CD4-positive, alpha-beta T cell (primary cell): ENCODE data around the gene KRTAP5-5. TPM values are rescaled to one million over a fixed set of nuclear protein-coding genes. Genes with fewer than 3 reads are reported as not detected.
A peak's percentile ranks its signal among the peaks of the same experiment; 100 is the strongest.

Experiments
- ATAC-seq: fragments of 200-7000 bp; cut with Tn5 transposase; one replicate; pipeline ENCODE4 v1.10.0; 2022; ENCODE audit warnings: mild to moderate bottlenecking; ENCODE audit not compliant: poor library complexity
- CTCF ChIA-PET: fragments of 350-600 bp; sonication (Branson Sonifier 250); formaldehyde crosslinking; loops from one replicate; lab custom pipeline; 2021; ENCODE audit warnings: antibody characterized with exemption, inconsistent platforms; lab: Charles Lee
- POLR2A ChIA-PET: fragments of 350-600 bp; sonication (Branson Sonifier 250); formaldehyde crosslinking; loops from one replicate; lab custom pipeline; 2021; ENCODE audit warnings: antibody characterized with exemption, inconsistent platforms; lab: Charles Lee
- DNase-seq, 14 experiments: peaks; one replicate each; pipeline ENCODE4 v3.0.0-alpha.2; 2013 to 2020; ENCODE audit warnings: mixed read lengths in 2 of 14
- H3K27ac ChIP-seq, 2 donors: one replicate each; pipeline versions ENCODE4 v1.5.1 to v1.7.0; 2013; ENCODE audit warnings: low read length in 2 of 2, low read depth in 1 of 2, mild to moderate bottlenecking in 1 of 2
- H3K27me3 ChIP-seq, 2 experiments: 1 replicate in 1 of 2; 2 replicates in 1 of 2; pipeline versions ENCODE4 v1.6.1 to v1.7.0; 2013; ENCODE audit warnings: low read length in 2 of 2, control low read depth in 1 of 2, mild to moderate bottlenecking in 1 of 2, moderate library complexity in 1 of 2; ENCODE audit not compliant: insufficient read depth in 2 of 2, control insufficient read depth in 1 of 2
- H3K36me3 ChIP-seq: one replicate; pipeline ENCODE4 v1.6.1; 2013; ENCODE audit warnings: low read length, control low read depth; ENCODE audit not compliant: insufficient read depth
- H3K4me1 ChIP-seq: one replicate; pipeline ENCODE4 v1.6.1; 2013; ENCODE audit warnings: low read length, control low read depth; ENCODE audit not compliant: insufficient read depth
- H3K4me3 ChIP-seq: one replicate; pipeline ENCODE4 v1.5.1; 2013; ENCODE audit warnings: mild to moderate bottlenecking, low read length, moderate library complexity
- H3K9me3 ChIP-seq, 2 experiments: 1 replicate in 1 of 2; 2 replicates in 1 of 2; pipeline versions ENCODE4 v1.6.1 to v1.7.0; 2013; ENCODE audit warnings: low read length in 2 of 2, mild to moderate bottlenecking in 2 of 2, control low read depth in 1 of 2, moderate library complexity in 1 of 2; ENCODE audit not compliant: control insufficient read depth in 1 of 2, insufficient read depth in 1 of 2
- H3K27ac Mint-ChIP-seq: one replicate; pipeline ENCODE4 v1.8.0; 2020; ENCODE audit warnings: mixed read lengths
- H3K27me3 Mint-ChIP-seq: one replicate; pipeline ENCODE4 v1.8.0; 2021; ENCODE audit warnings: mixed read lengths
- H3K36me3 Mint-ChIP-seq: one replicate; pipeline ENCODE4 v1.8.0; 2021; ENCODE audit warnings: low read depth, mixed read lengths
- H3K4me1 Mint-ChIP-seq: one replicate; pipeline ENCODE4 v1.8.0; 2021; ENCODE audit warnings: low read depth, mixed read lengths
- H3K4me3 Mint-ChIP-seq: one replicate; pipeline ENCODE4 v1.8.0; 2020; ENCODE audit warnings: mild to moderate bottlenecking, mixed read lengths
- H3K9me3 Mint-ChIP-seq: one replicate; pipeline ENCODE4 v1.8.0; 2020; ENCODE audit warnings: mixed read lengths
- CTCF ChIP-seq: fragments of 200-600 bp; IDR thresholded peaks from one replicate; pipeline ENCODE4 v1.8.0; 2022; ENCODE audit warnings: antibody characterized with exemption, mild to moderate bottlenecking
- intact Hi-C, 2 experiments: fragments of 100-400 bp; cut with DNase I in 1 of 2; cut with micrococcal nuclease in 1 of 2; formaldehyde crosslinking; loops; one replicate each; pipeline versions ENCODE4 v1.15.1 to v1.9.0; 2023 to 2025; cut with DNase I, micrococcal nuclease
- total RNA-seq, 174 experiments: library from RNA in 2 of 174; stranded (reverse) in 2 of 174; gene quantifications; one replicate each; pipeline ENCODE4 v1.2.3 and lab custom pipeline; 2021 to 2026

Gene KRTAP5-5
- total RNA-seq, 2 experiments from 2014 or later: not detected

- peaks cover 2 to 26% of the 10 kb centered on the region in 2 experiments for H3K27me3 ChIP-seq
- no peaks in the 10 kb centered on the region for H3K4me1 ChIP-seq
- no peak overlapping the region for H3K4me3 ChIP-seq
- DNase-seq (no peak), ATAC-seq (no peak)
- no peaks in the 10 kb centered on the region for H3K36me3 Mint-ChIP-seq
- ChIA-PET CTCF (no interaction called here), POLR2A (no interaction called here)
- H3K27ac Mint-ChIP-seq: no peak overlapping the region
- H3K4me1 Mint-ChIP-seq: no peaks in the 10 kb centered on the region
- H3K9me3 ChIP-seq: peaks cover 0 to 9% of the 10 kb centered on the region in 2 experiments
- no peak for TF ChIP-seq CTCF
- H3K9me3 Mint-ChIP-seq: no peaks in the 10 kb centered on the region
- no peaks in the 10 kb centered on the region for H3K36me3 ChIP-seq
- H3K27me3 Mint-ChIP-seq: peaks cover 38% of the 10 kb centered on the region
- H3K4me3 Mint-ChIP-seq: no peak overlapping the region
- intact Hi-C loops: no loop called here
- H3K27ac ChIP-seq: no peak overlapping the region
Observed at GRCh38 chr11:1673446-1674172, 44.0 kb downstream of the KRTAP5-5 start.

GRCh38 chr11:1674173-1675131, 44.9 kb downstream of the KRTAP5-5 start:
- ChIA-PET POLR2A (interaction anchor here (0.7 kb wide), 1 partner anchor 22 kb away, joined by 3 read pairs; no protein-coding TSS in a partner anchor), CTCF (no interaction called here)
- Histone ChIP-seq H3K4me3 (no peak overlapping the region), H3K9me3 (peaks cover 0 to 9% of the 10 kb centered on the region in 2 experiments), H3K27me3 (peaks cover 0 to 20% of the 10 kb centered on the region in 2 experiments), H3K4me1 (no peaks in the 10 kb centered on the region), H3K27ac (no peak overlapping the region), H3K36me3 (no peaks in the 10 kb centered on the region)
- intact Hi-C loops: no loop called here
- Mint-ChIP-seq H3K4me3 (no peak overlapping the region), H3K4me1 (no peaks in the 10 kb centered on the region), H3K27me3 (peaks cover 35% of the 10 kb centered on the region), H3K27ac (no peak overlapping the region), H3K9me3 (no peaks in the 10 kb centered on the region), H3K36me3 (no peaks in the 10 kb centered on the region)
- ATAC-seq (no peak), DNase-seq (peak in 1 of 14 experiments; percentile 23)
- TF ChIP-seq CTCF: no peak

- no peak for TF ChIP-seq CTCF
- POLR2A ChIA-PET: no interaction called here
Observed at GRCh38 chr11:1675536-1676228, 46.1 kb downstream of the KRTAP5-5 start.

More at GRCh38 chr11:1675536-1676228, 46.1 kb downstream of the KRTAP5-5 start:
- CTCF ChIA-PET: no interaction called here
- Mint-ChIP-seq H3K9me3 (no peaks in the 10 kb centered on the region), H3K27me3 (peaks cover 33% of the 10 kb centered on the region), H3K4me3 (no peak overlapping the region), H3K27ac (no peak overlapping the region), H3K36me3 (no peaks in the 10 kb centered on the region), H3K4me1 (no peaks in the 10 kb centered on the region)
- ATAC-seq (no peak), DNase-seq (no peak)
- peaks cover 0 to 19% of the 10 kb centered on the region in 2 experiments for H3K27me3 ChIP-seq
- intact Hi-C loops: no loop called here
- H3K9me3 ChIP-seq: peaks cover 0 to 3% of the 10 kb centered on the region in 2 experiments
- no peaks in the 10 kb centered on the region for H3K36me3 ChIP-seq
- H3K4me3 ChIP-seq: no peak overlapping the region
- H3K4me1 ChIP-seq: no peaks in the 10 kb centered on the region
- no peak overlapping the region for H3K27ac ChIP-seq
